K562 (cell line): ENCODE results near the gene TRNT1. TPM values are rescaled to one million over a fixed set of nuclear protein-coding genes. Genes with fewer than 3 reads are reported as not detected.

Experiments
- CBFB ChIP-seq: sonication (generic); formaldehyde crosslinking; IDR thresholded peaks from 2 replicates; pipeline ENCODE4 v1.4.0; 2020; ENCODE audit warnings: mild to moderate bottlenecking, missing genetic modification reagents
- CEBPG ChIP-seq, 3 experiments: fragments of 200-800 bp in 1 of 3; sonication (Bioruptor generic) in 1 of 3; sonication (generic) in 1 of 3; formaldehyde crosslinking in 1 of 3; IDR thresholded peaks in 2 of 3; conservative IDR thresholded peaks in 1 of 3; 2 replicates each; pipeline versions ENCODE4 v1.6.1 to v1.8.0; 2016 to 2022; ENCODE audit warnings: missing compliant biosample characterization in 2 of 3, missing genetic modification characterization in 2 of 3, mild to moderate bottlenecking in 1 of 3, missing genetic modification reagents in 1 of 3
- E2F3 ChIP-seq: fragments of 250-450 bp; sonication (Bioruptor Pico); IDR thresholded peaks from 2 replicates; pipeline ENCODE4 v1.4.0; 2020; ENCODE audit warnings: mild to moderate bottlenecking
- FOXA3 ChIP-seq, 2 experiments: fragments of 450-650 bp in 1 of 2; sonication (generic) in 1 of 2; formaldehyde crosslinking; IDR thresholded peaks in 1 of 2; conservative IDR thresholded peaks in 1 of 2; 2 replicates each; pipeline versions ENCODE4 v1.4.0 to v1.8.0; 2020 to 2022; ENCODE audit warnings: mild to moderate bottlenecking in 2 of 2, missing genetic modification reagents in 1 of 2
- FUS ChIP-seq: fragments of 200-400 bp; formaldehyde crosslinking; optimal IDR thresholded peaks from 2 replicates; pipeline ENCODE3; 2017; ENCODE audit warnings: low read depth, low read length
- HMGXB4 ChIP-seq: sonication (generic); formaldehyde crosslinking; IDR thresholded peaks from 2 replicates; pipeline ENCODE4 v1.8.1; 2023; ENCODE audit warnings: mild to moderate bottlenecking, missing genetic modification reagents
- JUNB ChIP-seq: fragments of 450-650 bp; formaldehyde crosslinking; conservative IDR thresholded peaks from 2 replicates; pipeline ENCODE4 v1.4.0; 2020; ENCODE audit warnings: mild to moderate bottlenecking
- MAFK ChIP-seq: IDR thresholded peaks from 2 replicates; pipeline ENCODE4 v1.6.1; 2011; ENCODE audit warnings: low read length, improper control_type of control experiment
- SAFB ChIP-seq: fragments of 200-400 bp; formaldehyde crosslinking; IDR thresholded peaks from 2 replicates; pipeline ENCODE4 v1.6.1; 2017; ENCODE audit warnings: low read depth, low read length, borderline replicate concordance
- ZNF586 ChIP-seq: fragments of 450-650 bp; formaldehyde crosslinking; conservative IDR thresholded peaks from 2 replicates; pipeline ENCODE4 v1.4.0; 2020; ENCODE audit warnings: mild to moderate bottlenecking, moderate library complexity
- polyA plus RNA-seq, 8 experiments: library from polyadenylated mRNA; depleted of rRNA in 4 of 8; stranded (reverse) in 5 of 8; unstranded in 3 of 8; fragments of >200 nt; fragmentation: Nextera tagmentation in 2 of 8; fragmentation: Illumina TruSeq in 1 of 8; extraction: Ambion mirVana in 2 of 8; extraction: Trizol in 1 of 8; gene quantifications; 2 replicates each; pipeline versions ENCODE4 v1.2.1 to v1.2.3, GENCODE V29; 2011 to 2014; ENCODE audit warnings: inconsistent platforms in 1 of 8, missing spikeins in 1 of 8
- total RNA-seq, 7 experiments: library from RNA; depleted of rRNA in 6 of 7; stranded (reverse); fragments of >200 nt in 6 of 7; fragmentation: Illumina TruSeq in 2 of 7; extraction: Trizol in 2 of 7; gene quantifications; 2 replicates each; pipeline versions ENCODE4 v1.2.1 to v1.2.3, GENCODE V29; 2011 to 2021; ENCODE audit warnings: low replicate concordance in 1 of 7
- TF ChIP-seq, protein P1 (sequence below), 2 experiments: fragments of 450-650 bp; formaldehyde crosslinking in 1 of 2; IDR thresholded peaks; 2 replicates each; pipeline versions ENCODE4 v1.4.0 to v1.6.1; 2014 to 2020; ENCODE audit warnings: mild to moderate bottlenecking in 2 of 2, borderline replicate concordance in 1 of 2, low read depth in 1 of 2
- TF ChIP-seq, protein P2 (sequence below): fragments of 250-450 bp; sonication (Bioruptor Pico); IDR thresholded peaks from 2 replicates; pipeline ENCODE4 v1.5.0; 2022; ENCODE audit warnings: mild to moderate bottlenecking

Gene TRNT1
- total and polyA plus RNA-seq, 9 of the 15 experiments (the other 6 are each of a cell fraction or from before 2014, with no cell fraction given) = 38.1 to 58.2 (median 47.4) TPM

DNA sequence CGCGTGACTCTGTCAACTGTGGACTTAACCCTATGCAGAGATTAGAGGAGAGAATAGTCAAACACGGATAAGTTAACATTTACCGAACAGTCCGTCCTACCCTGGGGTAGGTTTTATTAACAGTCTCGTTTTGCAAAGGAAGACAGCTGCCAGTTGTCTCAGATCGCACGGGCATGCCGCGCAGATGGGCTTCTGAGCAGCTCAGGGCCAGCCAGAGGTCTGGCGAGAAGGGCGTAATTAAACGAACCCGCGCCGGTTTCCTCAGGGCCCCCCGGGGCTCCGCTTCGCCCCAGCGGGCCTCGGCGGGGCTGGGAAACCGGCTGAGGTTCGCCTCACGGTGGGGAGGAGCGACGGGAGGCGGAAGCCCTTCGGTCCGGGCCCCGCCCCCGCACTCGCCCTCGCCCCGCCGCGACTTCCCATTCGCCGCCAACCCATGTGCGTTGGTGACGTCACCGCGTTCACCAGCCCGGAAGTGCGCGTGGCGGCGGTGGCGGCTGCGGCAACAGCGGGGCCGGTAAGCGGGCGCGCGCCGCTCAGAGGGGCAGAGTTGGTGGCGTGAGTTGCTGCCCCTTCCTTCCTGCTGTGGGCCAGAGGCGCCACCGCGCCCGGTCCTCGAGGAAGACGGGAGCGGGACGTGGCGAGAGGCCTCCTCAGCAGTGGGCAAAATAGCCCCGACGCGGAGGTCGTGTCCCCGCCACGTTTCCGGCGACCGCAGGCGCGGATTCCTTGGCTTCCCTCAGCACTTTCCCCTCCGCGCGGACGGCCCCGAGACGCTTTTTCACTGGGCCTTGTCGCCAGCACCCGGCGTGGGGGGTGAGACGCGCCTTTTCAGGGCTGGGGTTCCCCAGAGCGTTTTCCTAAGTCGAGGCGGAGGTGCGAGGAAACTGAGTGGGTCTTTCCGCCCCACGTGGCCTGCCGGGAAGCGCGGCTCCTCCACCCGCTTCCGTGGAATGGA lies at the start of gene TRNT1 (continued):
- TF ChIP-seq FOXA3 (CRISPR knock-in tag; conservative IDR thresholded peaks at IDR 0.05 in 1 of 2, IDR thresholded peaks at IDR 0.05 in 1 of 2) (peak in 1 of 2 experiments; percentile 47; a peak in 2 of 4 replicates), E2F3 (CRISPR knock-in tag) (0 out of 2 replicates have a peak, but pooled peaks have one; percentile 25), HMGXB4 (peak; percentile 31; the same call in 1 of the 2 replicates), CBFB (CRISPR knock-in tag) (peak; percentile 83; the same call in 1 of the 2 replicates), CEBPG (CRISPR knock-in tag; IDR thresholded peaks at IDR 0.05) (peak; percentile 76), CEBPG (tag; conservative IDR thresholded peaks at IDR 0.05 in 1 of 2, IDR thresholded peaks at IDR 0.05 in 1 of 2) (no peak), MAFK (no peak), SAFB (peak; percentile 46; the same call in 1 of the 2 replicates), ZNF586 (CRISPR knock-in tag) (no peak), JUNB (CRISPR knock-in tag) (peak; percentile 98), FUS (peak; percentile 95)
- TF ChIP-seq, protein P1, sequence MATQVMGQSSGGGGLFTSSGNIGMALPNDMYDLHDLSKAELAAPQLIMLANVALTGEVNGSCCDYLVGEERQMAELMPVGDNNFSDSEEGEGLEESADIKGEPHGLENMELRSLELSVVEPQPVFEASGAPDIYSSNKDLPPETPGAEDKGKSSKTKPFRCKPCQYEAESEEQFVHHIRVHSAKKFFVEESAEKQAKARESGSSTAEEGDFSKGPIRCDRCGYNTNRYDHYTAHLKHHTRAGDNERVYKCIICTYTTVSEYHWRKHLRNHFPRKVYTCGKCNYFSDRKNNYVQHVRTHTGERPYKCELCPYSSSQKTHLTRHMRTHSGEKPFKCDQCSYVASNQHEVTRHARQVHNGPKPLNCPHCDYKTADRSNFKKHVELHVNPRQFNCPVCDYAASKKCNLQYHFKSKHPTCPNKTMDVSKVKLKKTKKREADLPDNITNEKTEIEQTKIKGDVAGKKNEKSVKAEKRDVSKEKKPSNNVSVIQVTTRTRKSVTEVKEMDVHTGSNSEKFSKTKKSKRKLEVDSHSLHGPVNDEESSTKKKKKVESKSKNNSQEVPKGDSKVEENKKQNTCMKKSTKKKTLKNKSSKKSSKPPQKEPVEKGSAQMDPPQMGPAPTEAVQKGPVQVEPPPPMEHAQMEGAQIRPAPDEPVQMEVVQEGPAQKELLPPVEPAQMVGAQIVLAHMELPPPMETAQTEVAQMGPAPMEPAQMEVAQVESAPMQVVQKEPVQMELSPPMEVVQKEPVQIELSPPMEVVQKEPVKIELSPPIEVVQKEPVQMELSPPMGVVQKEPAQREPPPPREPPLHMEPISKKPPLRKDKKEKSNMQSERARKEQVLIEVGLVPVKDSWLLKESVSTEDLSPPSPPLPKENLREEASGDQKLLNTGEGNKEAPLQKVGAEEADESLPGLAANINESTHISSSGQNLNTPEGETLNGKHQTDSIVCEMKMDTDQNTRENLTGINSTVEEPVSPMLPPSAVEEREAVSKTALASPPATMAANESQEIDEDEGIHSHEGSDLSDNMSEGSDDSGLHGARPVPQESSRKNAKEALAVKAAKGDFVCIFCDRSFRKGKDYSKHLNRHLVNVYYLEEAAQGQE (IDR thresholded peaks at IDR 0.05; ENCODE audit: borderline replicate concordance) = no peak
- TF ChIP-seq, protein P1 (CRISPR knock-in tag; IDR thresholded peaks at IDR 0.05; ENCODE audit: low read depth) = peak; percentile 69; the same call in 1 of the 2 replicates
- TF ChIP-seq, protein P2, sequence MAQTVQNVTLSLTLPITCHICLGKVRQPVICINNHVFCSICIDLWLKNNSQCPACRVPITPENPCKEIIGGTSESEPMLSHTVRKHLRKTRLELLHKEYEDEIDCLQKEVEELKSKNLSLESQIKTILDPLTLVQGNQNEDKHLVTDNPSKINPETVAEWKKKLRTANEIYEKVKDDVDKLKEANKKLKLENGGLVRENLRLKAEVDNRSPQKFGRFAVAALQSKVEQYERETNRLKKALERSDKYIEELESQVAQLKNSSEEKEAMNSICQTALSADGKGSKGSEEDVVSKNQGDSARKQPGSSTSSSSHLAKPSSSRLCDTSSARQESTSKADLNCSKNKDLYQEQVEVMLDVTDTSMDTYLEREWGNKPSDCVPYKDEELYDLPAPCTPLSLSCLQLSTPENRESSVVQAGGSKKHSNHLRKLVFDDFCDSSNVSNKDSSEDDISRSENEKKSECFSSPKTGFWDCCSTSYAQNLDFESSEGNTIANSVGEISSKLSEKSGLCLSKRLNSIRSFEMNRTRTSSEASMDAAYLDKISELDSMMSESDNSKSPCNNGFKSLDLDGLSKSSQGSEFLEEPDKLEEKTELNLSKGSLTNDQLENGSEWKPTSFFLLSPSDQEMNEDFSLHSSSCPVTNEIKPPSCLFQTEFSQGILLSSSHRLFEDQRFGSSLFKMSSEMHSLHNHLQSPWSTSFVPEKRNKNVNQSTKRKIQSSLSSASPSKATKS (CRISPR knock-in tag) = no peak
